GM23338 (cell line): ENCODE measurements around the gene GJA4. TPM values are rescaled to one million over a fixed set of nuclear protein-coding genes. Genes with fewer than 3 reads are reported as not detected.

Experiments
- ATAC-seq: fragments of 200-7000 bp; cut with Tn5 transposase; 3 replicates; pipeline ENCODE4 v1.9.1; 2020
- DNase-seq: peaks from one replicate; pipeline ENCODE4 v3.0.0-alpha.2; 2015; ENCODE audit warnings: low spot score
- H2AFZ ChIP-seq: fragments of 200-600 bp; sonication (generic); 2 replicates; pipeline ENCODE4 v1.8.0; 2016; ENCODE audit warnings: antibody characterized with exemption, mild to moderate bottlenecking, moderate library complexity
- H3F3A ChIP-seq: fragments of 200-600 bp; sonication (generic); replicated peaks from 2 replicates; pipeline ENCODE4 v1.8.0; 2017; ENCODE audit warnings: antibody characterized with exemption, mixed run types, low read depth
- H3K27ac ChIP-seq: fragments of 200-600 bp; sonication (generic); 2 replicates; pipeline ENCODE4 v1.6.1; 2016; ENCODE audit warnings: low read depth
- H3K27me3 ChIP-seq: fragments of 200-600 bp; sonication (generic); 2 replicates; pipeline ENCODE4 v1.8.0; 2016; ENCODE audit warnings: mild to moderate bottlenecking, mixed run types, moderate library complexity; ENCODE audit not compliant: insufficient read depth
- H3K36me3 ChIP-seq: fragments of 200-600 bp; sonication (generic); 2 replicates; pipeline ENCODE4 v1.8.0; 2016; ENCODE audit warnings: mild to moderate bottlenecking; ENCODE audit not compliant: insufficient read depth
- H3K4me1 ChIP-seq: fragments of 200-600 bp; sonication (generic); 2 replicates; pipeline ENCODE4 v1.8.0; 2016; ENCODE audit warnings: mild to moderate bottlenecking, moderate library complexity; ENCODE audit not compliant: insufficient read depth
- H3K4me2 ChIP-seq: fragments of 200-600 bp; sonication (generic); 2 replicates; pipeline ENCODE4 v1.7.1; 2017; ENCODE audit warnings: mixed run types
- H3K4me3 ChIP-seq: fragments of 200-600 bp; sonication (generic); 2 replicates; pipeline ENCODE4 v1.6.1; 2016; ENCODE audit warnings: mixed run types
- H3K79me2 ChIP-seq: fragments of 200-600 bp; sonication (generic); replicated peaks from 2 replicates; pipeline ENCODE4 v1.8.0; 2017; ENCODE audit warnings: mild to moderate bottlenecking; ENCODE audit not compliant: insufficient read depth
- H3K9me2 ChIP-seq: fragments of 200-600 bp; sonication (generic); 2 replicates; pipeline ENCODE4 v1.8.0; 2017; ENCODE audit not compliant: insufficient read depth
- H4K20me1 ChIP-seq: fragments of 200-600 bp; sonication (generic); replicated peaks from 2 replicates; pipeline ENCODE4 v1.8.0; 2017; ENCODE audit warnings: mild to moderate bottlenecking; ENCODE audit not compliant: insufficient read depth
- H3K27ac Mint-ChIP-seq: 2 replicates; pipeline ENCODE4 v1.8.0; 2020; ENCODE audit warnings: inconsistent platforms, mild to moderate bottlenecking, moderate library complexity, mixed read lengths
- H3K27me3 Mint-ChIP-seq: 3 replicates; pipeline ENCODE4 v1.8.0; 2022; ENCODE audit warnings: low read depth, mild to moderate bottlenecking, moderate library complexity, mixed read lengths, inconsistent platforms; ENCODE audit not compliant: insufficient read depth, poor library complexity
- H3K36me3 Mint-ChIP-seq: 3 replicates; pipeline ENCODE4 v1.8.0; 2021; ENCODE audit warnings: low read depth, mild to moderate bottlenecking, inconsistent platforms, moderate library complexity, mixed read lengths
- H3K4me1 Mint-ChIP-seq: 3 replicates; pipeline ENCODE4 v1.8.0; 2020; ENCODE audit warnings: mild to moderate bottlenecking, inconsistent platforms, mixed read lengths
- H3K4me3 Mint-ChIP-seq: 3 replicates; pipeline ENCODE4 v1.8.0; 2021; ENCODE audit warnings: moderate library complexity, mild to moderate bottlenecking, inconsistent platforms, mixed read lengths
- H3K9me3 Mint-ChIP-seq: 3 replicates; pipeline ENCODE4 v1.8.0; 2020; ENCODE audit warnings: moderate library complexity, mild to moderate bottlenecking, inconsistent platforms, mixed read lengths
- CREB1 ChIP-seq: fragments of 250-450 bp; sonication (Bioruptor Pico); IDR thresholded peaks from 2 replicates; pipeline ENCODE4 v1.5.0; 2020; ENCODE audit warnings: low read depth, mild to moderate bottlenecking, moderate library complexity
- CTCF ChIP-seq, 2 experiments: fragments of 200-600 bp in 1 of 2; sonication (generic) in 1 of 2; conservative IDR thresholded peaks; 2 replicates each; pipeline versions ENCODE4 v1.5.1 to v1.6.1; 2016 to 2017; ENCODE audit warnings: antibody characterized with exemption in 2 of 2, low read depth in 2 of 2, mild to moderate bottlenecking in 2 of 2, moderate library complexity in 1 of 2
- EZH2phosphoT487 ChIP-seq: fragments of 200-600 bp; sonication (generic); IDR thresholded peaks from one replicate; pipeline ENCODE4 v1.8.1; 2018; ENCODE audit warnings: antibody characterized with exemption; ENCODE audit not compliant: unreplicated experiment
- NANOG ChIP-seq: IDR thresholded peaks from 2 replicates; pipeline ENCODE4 v1.6.1; 2016; ENCODE audit warnings: antibody characterized with exemption, borderline replicate concordance
- POLR2AphosphoS5 ChIP-seq: IDR thresholded peaks from 2 replicates; pipeline ENCODE4 v1.6.1; 2016; ENCODE audit warnings: antibody characterized with exemption, low read depth
- REST ChIP-seq: IDR thresholded peaks from one replicate; pipeline ENCODE4 v1.6.1; 2018; ENCODE audit warnings: antibody characterized with exemption; ENCODE audit not compliant: unreplicated experiment
- STAT1 ChIP-seq: IDR thresholded peaks from one replicate; pipeline ENCODE4 v1.6.1; 2016; ENCODE audit warnings: antibody characterized with exemption; ENCODE audit not compliant: unreplicated experiment
- ZNF114 ChIP-seq: fragments of 250-450 bp; sonication (Bioruptor Pico); IDR thresholded peaks from 2 replicates; pipeline ENCODE4 v1.5.0; 2020; ENCODE audit warnings: mild to moderate bottlenecking, moderate library complexity
- ZNF331 ChIP-seq: fragments of 250-450 bp; sonication (Bioruptor Pico); IDR thresholded peaks from 2 replicates; pipeline ENCODE4 v1.5.0; 2020; ENCODE audit warnings: low read depth, mild to moderate bottlenecking, moderate library complexity
- polyA plus RNA-seq: library from polyadenylated mRNA; unstranded; fragments of >200 nt; fragmentation: Nextera tagmentation; extraction: Ambion mirVana; gene quantifications from 2 replicates; pipeline ENCODE4 v1.2.1, GENCODE V29; 2016
- total RNA-seq: library from RNA; depleted of rRNA; stranded (reverse); fragments of >200 nt; shearing (Covaris generic); gene quantifications from 2 replicates; pipeline ENCODE4 v1.2.3, GENCODE V29; 2014
- TF ChIP-seq, protein P1 (sequence below): IDR thresholded peaks from 2 replicates; pipeline ENCODE4 v1.6.1; 2016; ENCODE audit warnings: antibody characterized with exemption

The GJA4 gene
- total and polyA plus RNA-seq, 2 experiments from 2014 or later, result 0.95 to 2.2 TPM

- no peak overlapping the region for H2AFZ ChIP-seq
- no peak overlapping the region for H3K27ac Mint-ChIP-seq
- no peaks in the 10 kb centered on the region for H3F3A ChIP-seq
- H3K9me3 Mint-ChIP-seq, result no peaks in the 10 kb centered on the region
- no peak overlapping the region for H3K4me2 ChIP-seq
- DNase-seq (no peak), ATAC-seq (no peak)
- H3K4me3 Mint-ChIP-seq, result no peak overlapping the region
- no peak overlapping the region for H3K27ac ChIP-seq
- no peak overlapping the region for H3K4me3 ChIP-seq
- H3K27me3 Mint-ChIP-seq, result peaks cover 3% of the 10 kb centered on the region
- TF ChIP-seq, protein P1, sequence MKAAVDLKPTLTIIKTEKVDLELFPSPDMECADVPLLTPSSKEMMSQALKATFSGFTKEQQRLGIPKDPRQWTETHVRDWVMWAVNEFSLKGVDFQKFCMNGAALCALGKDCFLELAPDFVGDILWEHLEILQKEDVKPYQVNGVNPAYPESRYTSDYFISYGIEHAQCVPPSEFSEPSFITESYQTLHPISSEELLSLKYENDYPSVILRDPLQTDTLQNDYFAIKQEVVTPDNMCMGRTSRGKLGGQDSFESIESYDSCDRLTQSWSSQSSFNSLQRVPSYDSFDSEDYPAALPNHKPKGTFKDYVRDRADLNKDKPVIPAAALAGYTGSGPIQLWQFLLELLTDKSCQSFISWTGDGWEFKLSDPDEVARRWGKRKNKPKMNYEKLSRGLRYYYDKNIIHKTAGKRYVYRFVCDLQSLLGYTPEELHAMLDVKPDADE, result no peak
- TF ChIP-seq REST (no peak), ZNF331 (CRISPR knock-in tag) (no peak), EZH2phosphoT487 (no peak), CTCF (conservative IDR thresholded peaks at IDR 0.05; ENCODE audit: low read depth in 2 of 2) (no peak), POLR2AphosphoS5 (no peak), CREB1 (CRISPR knock-in tag) (no peak), NANOG (no peak), STAT1 (no peak), ZNF114 (CRISPR knock-in tag) (no peak)
- no peaks in the 10 kb centered on the region for H3K4me1 ChIP-seq
- no peaks in the 10 kb centered on the region for H3K79me2 ChIP-seq
- H3K9me2 ChIP-seq, result no peaks in the 10 kb centered on the region
- H3K36me3 Mint-ChIP-seq, result no peaks in the 10 kb centered on the region
- H3K4me1 Mint-ChIP-seq, result no peaks in the 10 kb centered on the region
- H4K20me1 ChIP-seq, result no peaks in the 10 kb centered on the region
- H3K27me3 ChIP-seq, result no peaks in the 10 kb centered on the region
- H3K36me3 ChIP-seq, result no peaks in the 10 kb centered on the region
Observed at GRCh38 chr1:34822202-34822601, 29.4 kb downstream of the GJA4 start.
